ENCODE data around the gene KDM4C.
"Not testable (repeated sequence)": the region's sequence is repeated elsewhere in the genome, so short reads cannot be mapped to it uniquely, and the experiment has no call there.

The KDM4C gene

GRCh38 chr9:6757456-6758247 lies at the start of gene KDM4C:
Gene KDM4C, plus strand, starts transcription at chr9:6757973. Its CDS starts 35,016 bp downstream, at chr9:6792989.
- Histone ChIP-seq H3K36me3 (ENCODE audit: control insufficient read depth, insufficient read depth, low read length) (no peaks in the 10 kb centered on the region), H3K4me1 (ENCODE audit: control insufficient read depth, insufficient read depth, low read length) (no peaks in the 10 kb centered on the region), H3K27ac (ENCODE audit: low read depth, low read length) (peak within 1 kb of the TSS; percentile 96), H3K27me3 (ENCODE audit: control insufficient read depth, insufficient read depth, low read length) (no peaks in the 10 kb centered on the region), H3K4me3 (ENCODE audit: low read length) (peak within 1 kb of the TSS; percentile 79), H3K9ac (ENCODE audit: low read length) (peak within 1 kb of the TSS; percentile 88)

- H3K27ac ChIP-seq (ENCODE audit: low read depth, low read length): no peak overlapping the region
- no peak overlapping the region for H3K9ac ChIP-seq (ENCODE audit: low read length)
- H3K4me3 ChIP-seq (ENCODE audit: low read length): no peak overlapping the region
- no peaks in the 10 kb centered on the region for H3K4me1 ChIP-seq (ENCODE audit: control insufficient read depth, insufficient read depth, low read length)
- no peaks in the 10 kb centered on the region for H3K36me3 ChIP-seq (ENCODE audit: control insufficient read depth, insufficient read depth, low read length)
- H3K27me3 ChIP-seq (ENCODE audit: control insufficient read depth, insufficient read depth, low read length): no peaks in the 10 kb centered on the region
Observed at GRCh38 chr9:6708732-6709131, 49.0 kb upstream of the KDM4C start.

GRCh38 chr9:6711403-6711802 lies 46.4 kb upstream of the KDM4C start:
- Histone ChIP-seq H3K36me3 (ENCODE audit: control insufficient read depth, insufficient read depth, low read length) (no peaks in the 10 kb centered on the region), H3K4me3 (ENCODE audit: low read length) (no peak overlapping the region), H3K27ac (ENCODE audit: low read depth, low read length) (no peak overlapping the region), H3K27me3 (ENCODE audit: control insufficient read depth, insufficient read depth, low read length) (no peaks in the 10 kb centered on the region), H3K4me1 (ENCODE audit: control insufficient read depth, insufficient read depth, low read length) (no peaks in the 10 kb centered on the region), H3K9ac (ENCODE audit: low read length) (no peak overlapping the region)

GRCh38 chr9:6712041-6712440 lies 45.7 kb upstream of the KDM4C start:
- no peaks in the 10 kb centered on the region for H3K36me3 ChIP-seq (ENCODE audit: control insufficient read depth, insufficient read depth, low read length)
- H3K27me3 ChIP-seq (ENCODE audit: control insufficient read depth, insufficient read depth, low read length): no peaks in the 10 kb centered on the region
- no peaks in the 10 kb centered on the region for H3K4me1 ChIP-seq (ENCODE audit: control insufficient read depth, insufficient read depth, low read length)

GRCh38 chr9:6714176-6714575 lies 43.6 kb upstream of the KDM4C start:
- Histone ChIP-seq H3K27ac (ENCODE audit: low read depth, low read length) (no peak overlapping the region), H3K36me3 (ENCODE audit: control insufficient read depth, insufficient read depth, low read length) (no peaks in the 10 kb centered on the region), H3K9ac (ENCODE audit: low read length) (no peak overlapping the region), H3K4me1 (ENCODE audit: control insufficient read depth, insufficient read depth, low read length) (no peaks in the 10 kb centered on the region), H3K27me3 (ENCODE audit: control insufficient read depth, insufficient read depth, low read length) (no peaks in the 10 kb centered on the region), H3K4me3 (ENCODE audit: low read length) (no peak overlapping the region)

More at GRCh38 chr9:6712041-6712440, 45.7 kb upstream of the KDM4C start:
- no peak overlapping the region for H3K4me3 ChIP-seq (ENCODE audit: low read length)
- H3K27ac ChIP-seq (ENCODE audit: low read depth, low read length): no peak overlapping the region
- no peak overlapping the region for H3K9ac ChIP-seq (ENCODE audit: low read length)

- H3K4me1 ChIP-seq (ENCODE audit: control insufficient read depth, insufficient read depth, low read length); H3K27ac ChIP-seq (ENCODE audit: low read depth, low read length); H3K36me3 ChIP-seq (ENCODE audit: control insufficient read depth, insufficient read depth, low read length); H3K9ac ChIP-seq (ENCODE audit: low read length); H3K27me3 ChIP-seq (ENCODE audit: control insufficient read depth, insufficient read depth, low read length): not testable (repeated sequence)
- peak overlapping the region; percentile 71 for H3K4me3 ChIP-seq (ENCODE audit: low read length)
Observed at GRCh38 chr9:6715153-6715754, 42.5 kb upstream of the KDM4C start.

GRCh38 chr9:6715755-6716643 lies 41.8 kb upstream of the KDM4C start:
- Histone ChIP-seq H3K27ac (ENCODE audit: low read depth, low read length) (no peak overlapping the region), H3K4me1 (ENCODE audit: control insufficient read depth, insufficient read depth, low read length) (no peaks in the 10 kb centered on the region), H3K27me3 (ENCODE audit: control insufficient read depth, insufficient read depth, low read length) (no peaks in the 10 kb centered on the region), H3K36me3 (ENCODE audit: control insufficient read depth, insufficient read depth, low read length) (no peaks in the 10 kb centered on the region), H3K9ac (ENCODE audit: low read length) (no peak overlapping the region), H3K4me3 (ENCODE audit: low read length) (peak overlapping the region; percentile 71)

GRCh38 chr9:6716766-6717165 lies 41.0 kb upstream of the KDM4C start:
- no peaks in the 10 kb centered on the region for H3K4me1 ChIP-seq (ENCODE audit: control insufficient read depth, insufficient read depth, low read length)
- peak overlapping the region; percentile 71 for H3K4me3 ChIP-seq (ENCODE audit: low read length)
- H3K9ac ChIP-seq (ENCODE audit: low read length): no peak overlapping the region
- no peaks in the 10 kb centered on the region for H3K36me3 ChIP-seq (ENCODE audit: control insufficient read depth, insufficient read depth, low read length)
- H3K27me3 ChIP-seq (ENCODE audit: control insufficient read depth, insufficient read depth, low read length): no peaks in the 10 kb centered on the region
- no peak overlapping the region for H3K27ac ChIP-seq (ENCODE audit: low read depth, low read length)

GRCh38 chr9:6723881-6724420 lies 33.8 kb upstream of the KDM4C start:
- Histone ChIP-seq H3K36me3 (ENCODE audit: control insufficient read depth, insufficient read depth, low read length) (no peaks in the 10 kb centered on the region), H3K27ac (ENCODE audit: low read depth, low read length) (no peak overlapping the region), H3K27me3 (ENCODE audit: control insufficient read depth, insufficient read depth, low read length) (no peaks in the 10 kb centered on the region), H3K9ac (ENCODE audit: low read length) (no peak overlapping the region), H3K4me3 (ENCODE audit: low read length) (no peak overlapping the region), H3K4me1 (ENCODE audit: control insufficient read depth, insufficient read depth, low read length) (no peaks in the 10 kb centered on the region)

GRCh38 chr9:6733257-6733656 lies 24.5 kb upstream of the KDM4C start:
- Histone ChIP-seq H3K4me3 (ENCODE audit: low read length) (no peak overlapping the region), H3K9ac (ENCODE audit: low read length) (no peak overlapping the region), H3K27me3 (ENCODE audit: control insufficient read depth, insufficient read depth, low read length) (no peaks in the 10 kb centered on the region), H3K27ac (ENCODE audit: low read depth, low read length) (no peak overlapping the region), H3K4me1 (ENCODE audit: control insufficient read depth, insufficient read depth, low read length) (no peaks in the 10 kb centered on the region), H3K36me3 (ENCODE audit: control insufficient read depth, insufficient read depth, low read length) (no peaks in the 10 kb centered on the region)

- H3K9ac ChIP-seq (ENCODE audit: low read length): no peak overlapping the region
- no peaks in the 10 kb centered on the region for H3K36me3 ChIP-seq (ENCODE audit: control insufficient read depth, insufficient read depth, low read length)
- H3K4me3 ChIP-seq (ENCODE audit: low read length): no peak overlapping the region
- no peaks in the 10 kb centered on the region for H3K27me3 ChIP-seq (ENCODE audit: control insufficient read depth, insufficient read depth, low read length)
- no peak overlapping the region for H3K27ac ChIP-seq (ENCODE audit: low read depth, low read length)
- no peaks in the 10 kb centered on the region for H3K4me1 ChIP-seq (ENCODE audit: control insufficient read depth, insufficient read depth, low read length)
Observed at GRCh38 chr9:6733831-6734230, 23.9 kb upstream of the KDM4C start.

GRCh38 chr9:6735422-6735821 lies 22.4 kb upstream of the KDM4C start:
- Histone ChIP-seq H3K4me1 (ENCODE audit: control insufficient read depth, insufficient read depth, low read length) (no peaks in the 10 kb centered on the region), H3K36me3 (ENCODE audit: control insufficient read depth, insufficient read depth, low read length) (no peaks in the 10 kb centered on the region), H3K27ac (ENCODE audit: low read depth, low read length) (no peak overlapping the region), H3K4me3 (ENCODE audit: low read length) (no peak overlapping the region), H3K9ac (ENCODE audit: low read length) (no peak overlapping the region), H3K27me3 (ENCODE audit: control insufficient read depth, insufficient read depth, low read length) (no peaks in the 10 kb centered on the region)

Measured in rectal smooth muscle tissue (tissue), 1 donor.